Activated T-helper 1 cell treated with anti-CD3 and anti-CD28 coated beads, Interleukin-12 subunit alpha, Interleukin-12 subunit beta, Interleukin-2, Interleukin-4 antibody, amounts not matched to agents 30 ng/mL and 10 ng/mL and 1 ng/mL, durations not matched to agents 14 hours and 24 hours and 36 hours (primary cell): ENCODE results near the gene CD37. TPM values are rescaled to one million over a fixed set of nuclear protein-coding genes. Genes with fewer than 3 reads are reported as not detected.
A peak's percentile ranks its signal among the peaks of the same experiment; 100 is the strongest.
"Not testable (repeated sequence)": the region's sequence is repeated elsewhere in the genome, so short reads cannot be mapped to it uniquely, and the experiment has no call there.

Experiments used
- DNase-seq: peaks from one replicate; pipeline ENCODE4 v3.0.0; 2021; ENCODE audit warnings: low spot score
- H3K27ac Mint-ChIP-seq: one replicate; pipeline ENCODE4 v1.8.0; 2021; ENCODE audit warnings: mild to moderate bottlenecking, mixed read lengths
- H3K27me3 Mint-ChIP-seq: one replicate; pipeline ENCODE4 v1.8.0; 2022; ENCODE audit warnings: mild to moderate bottlenecking, moderate library complexity, mixed read lengths; ENCODE audit not compliant: insufficient read depth
- H3K36me3 Mint-ChIP-seq: one replicate; pipeline ENCODE4 v1.8.0; 2021; ENCODE audit warnings: low read depth, mixed read lengths
- H3K4me1 Mint-ChIP-seq: one replicate; pipeline ENCODE4 v1.8.0; 2021; ENCODE audit warnings: low read depth, mixed read lengths
- H3K4me3 Mint-ChIP-seq: one replicate; pipeline ENCODE4 v1.8.0; 2021; ENCODE audit warnings: mild to moderate bottlenecking, moderate library complexity, mixed read lengths
- H3K9me3 Mint-ChIP-seq: one replicate; pipeline ENCODE4 v1.8.0; 2021; ENCODE audit warnings: mixed read lengths
- intact Hi-C: fragments of 100-400 bp; cut with micrococcal nuclease; formaldehyde crosslinking; loops from one replicate; pipeline ENCODE4 v1.15.1; 2024
- total RNA-seq: library from RNA; stranded (reverse); gene quantifications from 2 replicates; pipeline ENCODE4 v1.2.3, GENCODE V29; 2022

The CD37 gene, protein sequence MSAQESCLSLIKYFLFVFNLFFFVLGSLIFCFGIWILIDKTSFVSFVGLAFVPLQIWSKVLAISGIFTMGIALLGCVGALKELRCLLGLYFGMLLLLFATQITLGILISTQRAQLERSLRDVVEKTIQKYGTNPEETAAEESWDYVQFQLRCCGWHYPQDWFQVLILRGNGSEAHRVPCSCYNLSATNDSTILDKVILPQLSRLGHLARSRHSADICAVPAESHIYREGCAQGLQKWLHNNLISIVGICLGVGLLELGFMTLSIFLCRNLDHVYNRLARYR
- 129 and 138 TPM in 2 replicates for total RNA-seq

DNA sequence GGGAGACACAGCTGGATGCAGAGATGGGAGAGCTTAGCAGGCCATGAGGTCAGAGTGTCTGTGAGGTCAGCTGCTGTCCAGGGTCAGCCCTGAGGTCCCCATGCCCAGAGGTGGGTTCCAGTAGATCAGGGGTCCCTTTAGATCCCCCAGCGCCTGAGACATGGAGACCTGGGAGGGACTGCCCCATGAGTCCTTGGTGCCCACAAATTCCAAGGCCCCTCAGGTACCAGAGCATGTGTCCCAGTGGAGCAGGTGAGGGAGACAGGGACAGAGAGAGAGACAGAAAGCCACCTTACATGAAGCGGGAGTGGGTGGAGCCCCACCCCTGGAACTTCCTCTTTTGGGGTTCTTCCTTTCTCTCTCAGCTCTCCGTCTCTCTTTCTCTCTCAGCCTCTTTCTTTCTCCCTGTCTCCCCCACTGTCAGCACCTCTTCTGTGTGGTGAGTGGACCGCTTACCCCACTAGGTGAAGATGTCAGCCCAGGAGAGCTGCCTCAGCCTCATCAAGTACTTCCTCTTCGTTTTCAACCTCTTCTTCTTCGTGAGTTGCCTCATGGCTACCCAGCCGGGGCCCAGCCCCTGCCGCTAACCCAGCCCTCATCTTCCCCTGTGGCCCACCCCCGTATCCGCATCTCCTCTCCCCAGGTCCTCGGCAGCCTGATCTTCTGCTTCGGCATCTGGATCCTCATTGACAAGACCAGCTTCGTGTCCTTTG is at the start of gene CD37:
CD37 (plus strand) TSS at position 336 of the 713 bp plus-strand sequence; CDS start at position 471, 135 bp downstream.
- intact Hi-C loops = loop anchor here (1.0 to 2.0 kb wide), 3 partner anchors 28 to 136 kb away; partner anchors contain the start of gene DKKL1
- Mint-ChIP-seq H3K27ac (peak within 1 kb of the TSS; percentile 99), H3K27me3 (no peaks in the 10 kb centered on the region), H3K9me3 (no peaks in the 10 kb centered on the region), H3K4me3 (peak within 1 kb of the TSS; percentile 96), H3K36me3 (peaks cover 26% of the 10 kb centered on the region), H3K4me1 (peaks cover 72% of the 10 kb centered on the region)
- peak; percentile 56 for DNase-seq

DNA sequence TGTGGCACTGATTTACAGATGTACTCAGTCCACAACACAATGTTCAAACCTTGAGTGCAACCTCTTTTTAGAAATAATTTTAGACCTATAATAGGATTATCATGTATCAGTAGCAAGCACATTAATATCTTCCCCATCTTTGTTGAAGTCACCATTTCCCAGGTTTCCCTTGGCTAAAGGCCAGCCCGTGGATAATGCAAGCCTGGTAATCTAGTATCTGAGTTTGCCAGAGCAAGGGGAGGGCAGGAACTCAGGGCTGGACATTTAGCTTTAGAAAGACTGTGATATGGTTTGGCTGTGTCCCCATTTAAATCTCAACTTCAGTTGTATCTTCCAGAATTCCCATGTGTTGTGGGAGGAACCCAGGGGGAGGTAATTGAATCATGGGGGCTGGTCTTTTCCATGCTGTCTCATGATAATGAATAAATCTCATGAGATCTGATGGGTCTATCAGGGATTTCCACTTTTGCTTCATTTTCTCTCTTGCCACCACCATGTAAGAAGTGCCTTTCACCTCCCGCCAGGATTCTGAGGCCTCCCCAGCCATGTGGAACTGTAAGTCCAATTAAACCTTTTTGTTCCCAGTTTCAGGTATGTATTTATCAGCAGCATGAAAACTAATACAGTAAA is 48.0 kb upstream of the CD37 start:
- H3K4me3 Mint-ChIP-seq = no peak overlapping the region
- intact Hi-C loops = no loop called here
- H3K9me3 Mint-ChIP-seq = no peaks in the 10 kb centered on the region
- no peak for DNase-seq
- H3K27me3 Mint-ChIP-seq = peaks cover 4% of the 10 kb centered on the region
- no peaks in the 10 kb centered on the region for H3K36me3 Mint-ChIP-seq
- no peaks in the 10 kb centered on the region for H3K4me1 Mint-ChIP-seq
- no peak overlapping the region for H3K27ac Mint-ChIP-seq

DNA sequence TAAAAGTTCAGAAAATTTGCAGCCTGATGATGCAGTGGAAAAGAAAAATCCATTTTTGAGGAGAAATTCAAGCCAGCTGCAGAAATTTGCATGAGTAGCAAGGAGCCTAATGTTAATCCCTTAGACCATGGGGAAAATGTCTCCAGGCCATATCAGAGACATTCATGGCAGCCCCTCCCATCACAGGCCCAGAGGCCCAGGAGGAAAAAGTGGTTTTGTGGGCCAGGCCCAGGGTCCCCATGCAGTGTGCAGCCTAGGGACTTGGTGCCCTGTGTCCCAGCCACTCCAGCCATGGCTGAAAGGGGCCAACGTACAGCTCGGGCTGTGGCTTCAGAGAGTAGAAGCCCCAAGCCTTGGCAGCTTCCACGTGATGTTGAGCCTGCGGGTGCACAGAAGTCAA is 47.0 kb upstream of the CD37 start:
- H3K9me3 Mint-ChIP-seq, H3K27ac Mint-ChIP-seq, DNase-seq, H3K36me3 Mint-ChIP-seq, H3K4me3 Mint-ChIP-seq, intact Hi-C loops, H3K4me1 Mint-ChIP-seq, H3K27me3 Mint-ChIP-seq: not testable (repeated sequence)

DNA sequence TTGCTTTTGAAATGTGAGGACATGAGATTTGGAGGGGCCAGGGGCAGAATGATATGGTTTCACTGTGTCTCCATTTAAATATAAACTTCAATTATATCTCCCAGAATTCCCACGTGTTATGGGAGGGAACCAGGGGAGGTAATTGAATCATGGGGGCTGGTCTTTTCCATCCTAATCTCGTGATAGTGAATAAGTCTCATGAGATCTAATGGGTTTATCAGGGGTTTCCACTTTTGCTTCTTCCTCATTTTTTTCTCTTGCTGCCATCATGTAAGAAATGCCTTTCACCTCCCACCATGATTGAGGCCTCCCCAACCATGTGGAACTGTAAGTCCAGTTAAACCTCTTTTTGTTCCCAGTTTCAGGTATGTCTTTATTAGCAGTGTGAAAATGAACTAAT is 45.9 kb upstream of the CD37 start:
- H3K27me3 Mint-ChIP-seq, H3K9me3 Mint-ChIP-seq, H3K4me1 Mint-ChIP-seq, H3K4me3 Mint-ChIP-seq, H3K36me3 Mint-ChIP-seq, H3K27ac Mint-ChIP-seq, DNase-seq, intact Hi-C loops: not testable (repeated sequence)

DNA sequence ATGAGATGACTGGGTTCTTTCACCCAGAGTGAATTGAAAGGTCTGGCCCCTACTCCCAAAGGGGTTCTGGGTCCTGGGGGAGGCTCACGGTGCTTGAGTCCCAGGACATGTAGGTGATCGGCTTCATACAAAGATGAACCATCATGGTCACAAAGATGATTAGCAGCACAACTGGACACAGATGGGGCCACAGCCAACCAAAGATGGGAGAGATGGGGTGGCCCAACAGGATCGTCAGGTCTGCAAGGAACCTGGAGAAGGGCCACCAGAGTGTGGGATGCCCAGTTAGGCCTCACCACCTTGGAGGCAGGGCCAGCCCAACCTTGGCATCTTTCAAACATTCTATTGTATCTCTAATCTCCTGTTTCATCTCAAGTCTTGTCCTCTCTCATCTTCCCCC is 44.7 kb upstream of the CD37 start:
- Mint-ChIP-seq H3K4me1 (no peaks in the 10 kb centered on the region), H3K9me3 (no peaks in the 10 kb centered on the region), H3K27ac (no peak overlapping the region), H3K36me3 (no peaks in the 10 kb centered on the region), H3K4me3 (no peak overlapping the region), H3K27me3 (peaks cover 6% of the 10 kb centered on the region)
- DNase-seq = no peak
- intact Hi-C loops = no loop called here

DNA sequence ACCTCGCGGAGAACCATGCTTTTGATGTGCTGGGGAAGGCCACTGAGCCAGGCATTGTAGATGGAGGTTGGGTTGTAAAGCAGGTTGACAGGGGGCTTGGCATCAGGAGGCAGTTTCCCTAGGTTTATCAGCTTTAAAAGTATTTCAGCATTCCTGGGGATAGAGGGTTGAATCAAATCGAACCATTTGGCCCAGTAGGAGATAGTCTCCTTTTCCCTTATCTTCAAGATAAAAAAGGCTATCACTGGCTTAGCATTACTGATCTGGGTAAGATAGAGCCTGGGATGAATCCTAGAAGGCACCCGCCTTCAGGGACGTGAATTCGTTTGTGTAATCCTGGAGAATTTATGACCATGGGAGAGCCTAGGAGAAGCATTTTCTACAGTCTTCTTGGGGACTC is 40.8 kb upstream of the CD37 start:
- no peaks in the 10 kb centered on the region for H3K4me1 Mint-ChIP-seq

DNA sequence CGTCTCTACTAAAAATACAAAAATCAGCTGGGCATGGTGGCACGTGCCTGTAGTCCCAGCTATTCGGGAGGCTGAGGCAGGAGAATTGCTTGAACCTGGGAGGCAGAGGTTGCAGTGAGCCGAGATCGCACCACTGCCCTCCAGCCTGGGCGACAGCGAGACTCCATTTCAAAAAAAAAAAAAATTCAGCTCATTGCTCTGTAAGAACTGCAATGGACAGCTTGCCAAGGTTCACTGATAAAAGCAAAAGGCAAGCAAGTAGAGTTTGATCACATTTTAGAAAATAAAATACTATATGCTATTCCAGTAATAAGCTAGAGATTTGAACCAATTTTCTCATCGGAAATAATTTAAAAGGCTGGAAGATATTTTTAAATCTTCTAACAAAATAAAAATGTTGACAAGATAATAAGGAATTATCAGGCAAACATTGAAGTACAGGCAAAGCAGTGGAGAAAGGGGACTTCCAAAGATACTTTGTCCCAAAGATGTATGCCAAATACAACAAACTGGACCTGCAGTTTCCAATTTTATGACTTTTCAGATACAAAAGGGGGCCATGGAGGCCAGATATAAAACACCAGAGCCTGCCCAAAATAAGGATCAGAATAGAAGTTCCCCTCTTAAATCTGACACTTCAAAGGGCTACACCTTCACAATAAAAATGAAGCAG is 39.9 kb upstream of the CD37 start:
- Mint-ChIP-seq H3K36me3 (no peaks in the 10 kb centered on the region), H3K27me3 (peaks cover 10% of the 10 kb centered on the region), H3K9me3 (no peaks in the 10 kb centered on the region), H3K27ac (no peak overlapping the region), H3K4me1 (no peaks in the 10 kb centered on the region), H3K4me3 (no peak overlapping the region)
- intact Hi-C loops = no loop called here
- no peak for DNase-seq

More for the DNA sequence above, 40.8 kb upstream of the CD37 start:
- H3K9me3 Mint-ChIP-seq = no peaks in the 10 kb centered on the region
- H3K27ac Mint-ChIP-seq = no peak overlapping the region
- no peak overlapping the region for H3K4me3 Mint-ChIP-seq
- intact Hi-C loops = no loop called here
- no peak for DNase-seq
- peaks cover 8% of the 10 kb centered on the region for H3K27me3 Mint-ChIP-seq
- H3K36me3 Mint-ChIP-seq = no peaks in the 10 kb centered on the region

DNA sequence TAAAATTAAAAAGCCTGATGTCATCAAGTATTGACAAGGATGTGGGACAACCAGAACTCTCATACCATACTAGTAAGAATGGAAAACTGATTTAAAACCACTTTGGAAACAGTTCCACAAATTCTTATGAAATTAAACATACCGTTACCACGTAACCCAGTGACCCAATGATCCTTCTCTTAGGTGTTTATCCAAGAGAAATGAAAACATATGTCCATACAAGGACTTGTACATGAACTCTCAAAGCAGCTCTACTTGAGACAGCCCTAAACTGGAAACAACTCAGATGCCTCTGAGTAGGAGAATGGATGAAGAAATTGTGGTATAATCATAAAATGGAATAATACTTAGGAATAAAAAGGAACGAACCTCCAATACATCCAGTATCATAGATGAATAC is 37.8 kb upstream of the CD37 start:
- no peak overlapping the region for H3K4me3 Mint-ChIP-seq
- H3K9me3 Mint-ChIP-seq = no peaks in the 10 kb centered on the region
- peaks cover 11% of the 10 kb centered on the region for H3K27me3 Mint-ChIP-seq
- no peak for DNase-seq
- intact Hi-C loops = no loop called here
- no peak overlapping the region for H3K27ac Mint-ChIP-seq
- no peaks in the 10 kb centered on the region for H3K36me3 Mint-ChIP-seq
- no peaks in the 10 kb centered on the region for H3K4me1 Mint-ChIP-seq

DNA sequence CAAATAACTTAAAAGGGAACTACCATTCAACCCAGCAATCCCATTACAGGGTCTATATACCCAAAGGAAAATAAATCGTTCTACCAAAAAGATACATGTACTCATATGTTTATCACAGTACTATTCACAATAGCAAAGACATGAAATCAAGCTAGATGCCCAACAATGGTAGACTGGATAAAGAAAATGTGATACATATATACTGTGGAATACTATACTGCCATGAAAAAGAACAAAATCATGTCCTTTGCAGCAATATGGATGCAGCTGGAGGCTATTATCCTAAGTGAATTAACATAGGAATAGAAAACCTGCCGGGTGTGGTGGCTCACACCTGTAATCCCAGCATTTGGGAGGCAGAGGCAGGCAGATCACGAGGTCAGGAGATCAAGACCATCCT is 36.6 kb upstream of the CD37 start:
- DNase-seq, H3K27ac Mint-ChIP-seq, H3K9me3 Mint-ChIP-seq, H3K4me1 Mint-ChIP-seq, H3K36me3 Mint-ChIP-seq, H3K4me3 Mint-ChIP-seq, intact Hi-C loops: not testable (repeated sequence)
- peaks cover 11% of the 10 kb centered on the region for H3K27me3 Mint-ChIP-seq

DNA sequence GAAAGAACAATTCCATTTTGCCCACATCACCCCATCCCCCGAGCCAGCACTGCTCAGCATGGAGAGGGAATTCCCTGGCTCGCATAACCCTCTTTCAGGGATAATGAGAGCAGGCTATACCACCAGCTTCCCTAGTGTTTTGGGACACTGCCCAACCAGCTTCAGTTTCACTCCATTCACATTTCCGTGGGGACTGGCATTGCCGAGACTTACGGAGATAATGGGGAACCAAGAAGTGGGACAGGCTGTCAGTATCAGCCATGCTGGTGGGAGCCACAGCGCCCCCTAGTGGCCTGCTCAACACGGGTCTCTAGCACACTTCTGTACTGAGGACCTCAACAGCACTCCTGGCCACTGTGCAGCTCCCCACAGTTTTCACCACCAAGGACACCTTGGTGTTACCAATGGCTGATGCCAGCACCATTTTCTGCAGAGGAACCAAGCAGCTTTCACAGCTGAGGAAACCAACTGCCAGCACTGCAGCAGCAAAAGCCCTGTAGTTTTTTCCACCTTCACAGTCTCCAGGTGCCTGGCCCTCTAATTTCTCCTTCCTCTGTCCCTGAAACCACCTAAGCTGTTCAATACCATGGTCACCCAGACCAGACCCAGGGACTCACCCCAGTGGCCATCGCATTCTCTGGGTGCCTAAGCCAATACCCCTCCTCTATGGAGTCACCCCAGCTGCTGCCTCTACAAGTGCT is 33.9 kb upstream of the CD37 start:
- no peaks in the 10 kb centered on the region for H3K4me1 Mint-ChIP-seq
- H3K36me3 Mint-ChIP-seq = no peaks in the 10 kb centered on the region
- intact Hi-C loops = loop anchor here (1.0 kb wide), 2 partner anchors 27 to 75 kb away; no protein-coding TSS in a partner anchor
- H3K9me3 Mint-ChIP-seq = no peaks in the 10 kb centered on the region
- peaks cover 11% of the 10 kb centered on the region for H3K27me3 Mint-ChIP-seq
- peak; percentile 59 for DNase-seq
- H3K27ac Mint-ChIP-seq = no peak overlapping the region
- H3K4me3 Mint-ChIP-seq = no peak overlapping the region

DNA sequence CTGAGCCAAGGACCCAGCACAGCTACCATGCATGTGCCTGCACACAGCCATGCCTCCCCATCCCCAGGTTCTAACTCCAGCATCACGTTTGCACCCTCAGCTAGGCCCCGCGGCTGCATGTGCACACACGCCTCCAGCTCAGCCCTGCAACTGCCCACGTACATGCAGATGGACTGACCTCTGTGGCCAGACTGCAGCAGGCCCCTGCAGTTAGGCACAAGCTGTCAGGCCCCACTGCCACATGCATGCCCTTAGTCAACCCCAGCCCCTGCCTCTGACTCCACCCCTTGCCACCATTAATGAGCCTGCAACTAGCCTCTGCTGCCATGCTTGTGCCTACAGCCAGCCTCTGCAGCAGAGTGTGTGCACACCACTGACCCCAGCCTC is 33.3 kb upstream of the CD37 start:
- no peak for DNase-seq
- Mint-ChIP-seq H3K4me1 (no peaks in the 10 kb centered on the region), H3K9me3 (no peaks in the 10 kb centered on the region), H3K27me3 (peaks cover 11% of the 10 kb centered on the region), H3K36me3 (no peaks in the 10 kb centered on the region), H3K4me3 (no peak overlapping the region), H3K27ac (no peak overlapping the region)
- intact Hi-C loops = loop anchor here (1.0 kb wide), 2 partner anchors 26 to 76 kb away; no protein-coding TSS in a partner anchor

DNA sequence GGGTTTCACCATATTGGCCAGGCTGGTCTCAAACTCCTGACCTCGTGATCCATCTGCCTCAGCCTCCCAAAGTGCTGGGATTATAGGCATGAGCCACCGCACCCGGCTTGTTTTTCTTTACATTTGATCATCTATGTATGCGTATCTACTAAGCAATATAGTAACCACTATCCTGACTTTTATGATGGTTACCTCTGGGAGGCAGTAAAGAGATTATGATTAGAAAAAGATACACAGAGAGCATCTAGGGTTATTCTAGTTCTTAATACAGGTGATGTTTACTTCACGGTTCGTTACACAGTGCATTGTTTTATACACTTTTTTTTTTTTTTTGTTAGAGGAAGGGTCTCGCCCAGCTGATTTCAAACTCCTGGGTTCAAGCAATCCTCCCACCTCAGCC is 28.5 kb upstream of the CD37 start:
- H3K9me3 Mint-ChIP-seq, H3K36me3 Mint-ChIP-seq, H3K27me3 Mint-ChIP-seq, DNase-seq, H3K4me3 Mint-ChIP-seq, H3K27ac Mint-ChIP-seq, H3K4me1 Mint-ChIP-seq, intact Hi-C loops: not testable (repeated sequence)
